PC-9 (cell line): Measurements from ENCODE around the gene NAP1L2. TPM values are rescaled to one million over a fixed set of nuclear protein-coding genes. Genes with fewer than 3 reads are reported as not detected.
A peak's percentile ranks its signal among the peaks of the same experiment; 100 is the strongest.

Source experiments
- BruUV-seq: library from RNA; stranded (reverse); fragments of 400-500 nt; replicated peaks from 2 replicates; lab custom pipeline; 2021; lab: Mats Ljungman, UMichigan
- CTCF ChIA-PET: fragments of 300-600 bp; sonication (Branson Sonifier 250); formaldehyde crosslinking; loops from one replicate; lab custom pipeline; 2022; ENCODE audit warnings: antibody characterized with exemption; lab: Charles Lee
- POLR2A ChIA-PET: fragments of 300-600 bp; sonication (Branson Sonifier 250); formaldehyde crosslinking; loops from one replicate; lab custom pipeline; 2022; ENCODE audit warnings: antibody characterized with exemption; ENCODE audit not compliant: unreplicated experiment; lab: Charles Lee
- DNase-seq, 2 experiments: peaks; one replicate each; pipeline versions ENCODE4 v3.0.0 to v3.0.0-alpha.2; 2015 to 2022; ENCODE audit warnings: mixed read lengths in 1 of 2
- H2AFZ ChIP-seq: fragments of 200-600 bp; sonication (generic); 2 replicates; pipeline ENCODE4 v1.8.1; 2017; ENCODE audit warnings: antibody characterized with exemption
- H3F3A ChIP-seq: fragments of 200-600 bp; sonication (generic); 2 replicates; pipeline ENCODE4 v1.8.1; 2017; ENCODE audit warnings: antibody characterized with exemption, mild to moderate bottlenecking, low read depth; ENCODE audit not compliant: insufficient read depth
- H3K27ac ChIP-seq: fragments of 200-600 bp; sonication (generic); 2 replicates; pipeline ENCODE4 v1.6.1; 2016; ENCODE audit warnings: mixed run types
- H3K27me3 ChIP-seq: fragments of 200-600 bp; sonication (generic); 2 replicates; pipeline ENCODE4 v1.6.1; 2016; ENCODE audit warnings: low read depth, mixed run types; ENCODE audit not compliant: insufficient read depth
- H3K36me3 ChIP-seq: fragments of 200-600 bp; sonication (generic); 2 replicates; pipeline ENCODE4 v1.6.1; 2016; ENCODE audit warnings: low read depth, mixed run types
- H3K4me1 ChIP-seq: fragments of 200-600 bp; sonication (generic); replicated peaks from 2 replicates; pipeline ENCODE4 v1.6.1; 2016; ENCODE audit warnings: mixed run types; ENCODE audit not compliant: insufficient read depth
- H3K4me2 ChIP-seq: fragments of 200-600 bp; sonication (generic); 2 replicates; pipeline ENCODE4 v1.6.1; 2017; ENCODE audit warnings: mixed run types
- H3K4me3 ChIP-seq: fragments of 200-600 bp; sonication (generic); 2 replicates; pipeline ENCODE4 v1.6.1; 2016; ENCODE audit warnings: mixed run types
- H3K79me2 ChIP-seq: fragments of 200-600 bp; sonication (generic); 2 replicates; pipeline ENCODE4 v1.6.1; 2017; ENCODE audit warnings: low read depth, mixed run types
- H3K9me2 ChIP-seq: fragments of 200-600 bp; sonication (generic); 2 replicates; pipeline ENCODE4 v1.8.1; 2017; ENCODE audit warnings: mild to moderate bottlenecking; ENCODE audit not compliant: insufficient read depth
- H3K9me3 ChIP-seq: fragments of 200-600 bp; sonication (generic); 2 replicates; pipeline ENCODE4 v1.8.1; 2016; ENCODE audit warnings: low read depth; ENCODE audit not compliant: insufficient read depth
- H4K20me1 ChIP-seq: fragments of 200-600 bp; sonication (generic); 2 replicates; pipeline ENCODE4 v1.8.1; 2017; ENCODE audit not compliant: insufficient read depth
- CTCF ChIP-seq: fragments of 200-600 bp; sonication (generic); conservative IDR thresholded peaks from 2 replicates; pipeline ENCODE4 v1.6.1; 2017; ENCODE audit warnings: mixed run types, antibody characterized with exemption, mild to moderate bottlenecking, moderate library complexity
- EZH2 ChIP-seq: fragments of 200-600 bp; sonication (generic); IDR thresholded peaks from 2 replicates; pipeline ENCODE4 v1.8.0; 2017; ENCODE audit warnings: antibody characterized with exemption, low read depth
- intact Hi-C: fragments of 100-400 bp; cut with micrococcal nuclease; formaldehyde crosslinking; loops from one replicate; pipeline ENCODE4 v1.10.0; 2022; ENCODE audit not compliant: unreplicated experiment
- total RNA-seq: library from RNA; stranded (reverse); gene quantifications from 2 replicates; pipeline ENCODE4 v1.2.3, GENCODE V29; 2021

The NAP1L2 gene
- total RNA-seq, 1 experiment from 2014 or later = not detected

GRCh38 chrX:73217621-73218020 is 3.0 kb upstream of the NAP1L2 start:
- H3K4me3 ChIP-seq = no peak overlapping the region
- no peaks in the 10 kb centered on the region for H4K20me1 ChIP-seq
- ChIA-PET POLR2A (no interaction called here), CTCF (no interaction called here)
- H3K4me2 ChIP-seq = no peak overlapping the region
- no peaks in the 10 kb centered on the region for H3K36me3 ChIP-seq
- H3K27ac ChIP-seq = no peak overlapping the region
- no peaks in the 10 kb centered on the region for H3K4me1 ChIP-seq
- intact Hi-C loops = no loop called here
- H3K79me2 ChIP-seq = no peaks in the 10 kb centered on the region
- no peaks in the 10 kb centered on the region for H3F3A ChIP-seq
- BruUV-seq = no TSS peak
- TF ChIP-seq EZH2 = no peak
- H3K9me3 ChIP-seq = no peaks in the 10 kb centered on the region
- no peaks in the 10 kb centered on the region for H3K27me3 ChIP-seq
- no peak overlapping the region for H2AFZ ChIP-seq
- DNase-seq = no peak
- H3K9me2 ChIP-seq = no peaks in the 10 kb centered on the region

GRCh38 chrX:73215246-73215645 is 595 bp upstream of the NAP1L2 start:
- no peaks in the 10 kb centered on the region for H4K20me1 ChIP-seq

GRCh38 chrX:73213734-73214425 is 771 bp downstream of the NAP1L2 start:
- no peak for DNase-seq
- H3K4me1 ChIP-seq = no peaks in the 10 kb centered on the region
- H4K20me1 ChIP-seq = no peaks in the 10 kb centered on the region

More at GRCh38 chrX:73215246-73215645, 595 bp upstream of the NAP1L2 start:
- ChIA-PET CTCF (no interaction called here), POLR2A (no interaction called here)
- BruUV-seq = no TSS peak
- Histone ChIP-seq H3K27me3 (no peaks in the 10 kb centered on the region), H3K9me2 (no peaks in the 10 kb centered on the region), H3F3A (no peaks in the 10 kb centered on the region), H3K4me1 (no peaks in the 10 kb centered on the region), H3K9me3 (no peaks in the 10 kb centered on the region), H3K27ac (no peak overlapping the region), H3K36me3 (no peaks in the 10 kb centered on the region), H3K79me2 (no peaks in the 10 kb centered on the region), H2AFZ (peak overlapping the region; percentile 79), H3K4me3 (peak overlapping the region; percentile 35; the same call in 1 of the 2 replicates), H3K4me2 (peak overlapping the region; percentile 75)
- no peak for DNase-seq
- TF ChIP-seq CTCF (no peak), EZH2 (no peak)
- intact Hi-C loops = no loop called here

More at GRCh38 chrX:73213734-73214425, 771 bp downstream of the NAP1L2 start:
- Histone ChIP-seq H3K4me3 (peak overlapping the region; percentile 35; the same call in 1 of the 2 replicates), H3K27me3 (no peaks in the 10 kb centered on the region), H3K9me2 (no peaks in the 10 kb centered on the region), H3F3A (no peaks in the 10 kb centered on the region), H3K36me3 (no peaks in the 10 kb centered on the region), H3K4me2 (peak overlapping the region; percentile 75), H3K79me2 (no peaks in the 10 kb centered on the region), H3K27ac (no peak overlapping the region), H2AFZ (peak overlapping the region; percentile 79), H3K9me3 (no peaks in the 10 kb centered on the region)
- ChIA-PET POLR2A (no interaction called here), CTCF (no interaction called here)
- BruUV-seq = no TSS peak
- TF ChIP-seq EZH2 = no peak
- TF ChIP-seq CTCF = no peak
- intact Hi-C loops = no loop called here
